Dedifferentiated amniotic fluid mesenchymal stem cell (primary cell): Measurements from ENCODE around the gene IL7R.

Experiments used
- DNase-seq: peaks from one replicate; pipeline ENCODE4 v3.0.0-alpha.2; 2016; ENCODE audit errors: extremely low spot score

IL7R gene

GRCh38 chr5:35904443-35905132 lies 47.9 kb downstream of the IL7R start:
- DNase-seq = no peak

GRCh38 chr5:35908228-35908627 lies 51.5 kb downstream of the IL7R start:
- DNase-seq = no peak

GRCh38 chr5:35908814-35909213 lies 52.1 kb downstream of the IL7R start:
- DNase-seq = no peak

- peak; percentile 47 for DNase-seq
Observed at GRCh38 chr5:35919191-35919590, 62.5 kb downstream of the IL7R start.

GRCh38 chr5:35920890-35921289 lies 64.2 kb downstream of the IL7R start:
- DNase-seq = no peak

- DNase-seq = no peak
Observed at GRCh38 chr5:35921930-35922329, 65.2 kb downstream of the IL7R start.

GRCh38 chr5:35922468-35922867 lies 65.8 kb downstream of the IL7R start:
- no peak for DNase-seq

GRCh38 chr5:35924122-35924949 lies 67.6 kb downstream of the IL7R start:
- DNase-seq = peak; percentile 56

- peak; percentile 45 for DNase-seq
Observed at GRCh38 chr5:35924950-35925722, 68.4 kb downstream of the IL7R start.

- peak; percentile 47 for DNase-seq
Observed at GRCh38 chr5:35926389-35927051, 69.8 kb downstream of the IL7R start.
